HUES6 (cell line): ENCODE data around the gene ZNF408.
A peak's percentile ranks its signal among the peaks of the same experiment; 100 is the strongest.
"Not testable (repeated sequence)": the region's sequence is repeated elsewhere in the genome, so short reads cannot be mapped to it uniquely, and the experiment has no call there.

Experiments used
- H3K27ac ChIP-seq: 2 replicates; pipeline ENCODE4 v1.7.0; 2013; ENCODE audit warnings: low read depth, mild to moderate bottlenecking, low read length, inconsistent platforms
- H3K27me3 ChIP-seq: 2 replicates; pipeline ENCODE4 v1.6.1; 2013; ENCODE audit warnings: low read length; ENCODE audit not compliant: control insufficient read depth, insufficient read depth
- H3K36me3 ChIP-seq: 2 replicates; pipeline ENCODE4 v1.6.1; 2013; ENCODE audit warnings: low read length; ENCODE audit not compliant: control insufficient read depth, insufficient read depth
- H3K4me1 ChIP-seq: 2 replicates; pipeline ENCODE4 v1.6.1; 2013; ENCODE audit warnings: low read length; ENCODE audit not compliant: control insufficient read depth, insufficient read depth
- H3K4me3 ChIP-seq: 2 replicates; pipeline ENCODE4 v1.5.1; 2013; ENCODE audit warnings: low read depth, low read length
- H3K9ac ChIP-seq: one replicate; pipeline ENCODE4 v1.6.1; 2013; ENCODE audit warnings: mild to moderate bottlenecking, low read length
- H3K9me3 ChIP-seq: 2 replicates; pipeline ENCODE4 v1.6.1; 2013; ENCODE audit warnings: low read depth, low read length; ENCODE audit not compliant: control insufficient read depth, insufficient read depth

Gene ZNF408

GRCh38 chr11:46667043-46667481 is 33.8 kb upstream of the ZNF408 start:
- H3K4me1 ChIP-seq = no peaks in the 10 kb centered on the region
- H3K36me3 ChIP-seq = peaks cover 82% of the 10 kb centered on the region
- no peak overlapping the region for H3K27ac ChIP-seq
- H3K4me3 ChIP-seq = no peak overlapping the region
- H3K9ac ChIP-seq = no peak overlapping the region
- H3K9me3 ChIP-seq = no peaks in the 10 kb centered on the region
- no peaks in the 10 kb centered on the region for H3K27me3 ChIP-seq

DNA sequence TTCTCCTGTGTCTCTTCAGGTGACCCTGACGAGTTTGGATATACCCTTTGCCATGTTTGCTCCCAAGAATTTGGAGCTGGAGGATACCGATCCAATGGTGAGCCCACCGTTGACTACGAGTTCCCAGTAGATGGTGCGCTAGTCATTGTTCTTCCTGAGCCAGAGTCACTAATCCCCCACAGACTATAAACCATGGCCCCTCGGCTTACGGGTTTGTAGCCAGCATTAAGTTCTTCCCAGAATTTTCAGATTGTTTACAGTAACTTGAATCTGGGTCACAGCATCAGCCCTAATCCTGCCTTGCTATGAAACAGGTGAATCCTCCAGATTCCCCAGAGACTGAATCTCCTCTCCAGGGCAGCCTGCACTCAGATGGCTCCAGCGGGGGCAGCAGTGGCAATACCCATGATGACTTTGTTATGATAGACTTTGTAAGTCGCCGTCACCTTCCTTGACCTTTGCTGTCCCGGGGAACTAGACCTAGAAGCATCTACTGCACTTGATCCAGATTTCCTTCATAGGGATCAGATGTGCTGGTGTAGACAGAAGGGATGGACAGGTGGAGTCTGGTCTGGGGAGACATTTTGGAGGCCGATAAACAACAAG is 32.2 kb upstream of the ZNF408 start:
- Histone ChIP-seq H3K9ac (no peak overlapping the region), H3K36me3 (peaks cover 84% of the 10 kb centered on the region), H3K4me1 (peaks cover 4% of the 10 kb centered on the region; the same call in 1 of the 2 replicates), H3K27ac (no peak overlapping the region), H3K9me3 (no peaks in the 10 kb centered on the region), H3K4me3 (no peak overlapping the region), H3K27me3 (no peaks in the 10 kb centered on the region)

DNA sequence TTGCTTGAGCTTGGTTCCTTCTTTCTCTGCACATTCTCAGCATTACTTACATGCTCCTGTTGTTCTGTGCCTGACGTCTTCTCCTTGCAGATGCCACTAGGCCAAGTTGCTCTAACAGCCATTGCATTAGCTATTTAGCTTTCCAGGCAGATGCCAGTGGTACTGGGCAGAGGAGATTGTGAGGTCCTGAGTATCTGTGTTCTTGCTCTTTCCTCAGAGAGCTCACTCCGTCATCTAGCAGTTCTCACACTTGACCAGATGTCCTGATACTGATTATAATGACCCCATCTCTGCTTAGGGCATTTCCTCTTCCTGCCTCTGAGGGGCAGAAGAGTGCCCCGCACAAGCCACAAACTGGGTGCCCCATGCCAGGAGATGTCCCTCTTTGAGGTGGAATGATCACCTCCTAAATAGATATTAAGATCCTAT is 31.1 kb upstream of the ZNF408 start:
- H3K27ac ChIP-seq = no peak overlapping the region
- H3K9me3 ChIP-seq = no peaks in the 10 kb centered on the region
- H3K4me1 ChIP-seq = peaks cover 15% of the 10 kb centered on the region
- peaks cover 78% of the 10 kb centered on the region for H3K36me3 ChIP-seq
- no peak overlapping the region for H3K4me3 ChIP-seq
- no peaks in the 10 kb centered on the region for H3K27me3 ChIP-seq
- no peak overlapping the region for H3K9ac ChIP-seq

DNA sequence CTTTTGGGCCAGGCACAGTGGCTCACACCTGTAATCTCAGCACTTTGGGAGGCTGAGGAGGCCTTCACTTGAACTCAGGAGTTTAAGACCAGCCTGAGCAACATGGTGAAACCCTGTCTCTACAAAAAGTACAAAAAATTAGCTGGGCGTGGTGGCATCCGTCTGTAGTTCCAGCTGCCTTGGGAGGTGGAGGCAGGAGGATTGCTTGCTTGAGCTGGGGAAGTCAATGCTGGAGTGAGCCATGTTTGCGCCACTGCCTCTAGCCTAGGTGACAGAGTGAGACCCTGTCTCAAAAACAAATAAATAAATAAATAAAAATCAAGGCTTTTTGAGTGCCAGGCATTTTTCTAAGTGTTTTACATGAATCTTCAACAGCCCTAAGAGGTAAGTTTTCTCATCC is 30.3 kb upstream of the ZNF408 start:
- not testable (repeated sequence) for H3K27ac ChIP-seq, H3K9me3 ChIP-seq, H3K27me3 ChIP-seq, H3K4me3 ChIP-seq, H3K9ac ChIP-seq
- Histone ChIP-seq H3K36me3 (peaks cover 73% of the 10 kb centered on the region), H3K4me1 (peaks cover 22% of the 10 kb centered on the region)

- Histone ChIP-seq H3K9ac (no peak overlapping the region), H3K4me3 (no peak overlapping the region), H3K36me3 (peaks cover 61% of the 10 kb centered on the region), H3K27me3 (no peaks in the 10 kb centered on the region), H3K9me3 (no peaks in the 10 kb centered on the region), H3K27ac (no peak overlapping the region), H3K4me1 (peaks cover 26% of the 10 kb centered on the region)
Observed at GRCh38 chr11:46671958-46672315, 28.9 kb upstream of the ZNF408 start.

GRCh38 chr11:46672381-46672839 is 28.4 kb upstream of the ZNF408 start:
- Histone ChIP-seq H3K27me3 (no peaks in the 10 kb centered on the region), H3K27ac (no peak overlapping the region), H3K36me3 (peaks cover 56% of the 10 kb centered on the region), H3K4me1 (peaks cover 26% of the 10 kb centered on the region), H3K9me3 (no peaks in the 10 kb centered on the region), H3K9ac (no peak overlapping the region), H3K4me3 (no peak overlapping the region)

DNA sequence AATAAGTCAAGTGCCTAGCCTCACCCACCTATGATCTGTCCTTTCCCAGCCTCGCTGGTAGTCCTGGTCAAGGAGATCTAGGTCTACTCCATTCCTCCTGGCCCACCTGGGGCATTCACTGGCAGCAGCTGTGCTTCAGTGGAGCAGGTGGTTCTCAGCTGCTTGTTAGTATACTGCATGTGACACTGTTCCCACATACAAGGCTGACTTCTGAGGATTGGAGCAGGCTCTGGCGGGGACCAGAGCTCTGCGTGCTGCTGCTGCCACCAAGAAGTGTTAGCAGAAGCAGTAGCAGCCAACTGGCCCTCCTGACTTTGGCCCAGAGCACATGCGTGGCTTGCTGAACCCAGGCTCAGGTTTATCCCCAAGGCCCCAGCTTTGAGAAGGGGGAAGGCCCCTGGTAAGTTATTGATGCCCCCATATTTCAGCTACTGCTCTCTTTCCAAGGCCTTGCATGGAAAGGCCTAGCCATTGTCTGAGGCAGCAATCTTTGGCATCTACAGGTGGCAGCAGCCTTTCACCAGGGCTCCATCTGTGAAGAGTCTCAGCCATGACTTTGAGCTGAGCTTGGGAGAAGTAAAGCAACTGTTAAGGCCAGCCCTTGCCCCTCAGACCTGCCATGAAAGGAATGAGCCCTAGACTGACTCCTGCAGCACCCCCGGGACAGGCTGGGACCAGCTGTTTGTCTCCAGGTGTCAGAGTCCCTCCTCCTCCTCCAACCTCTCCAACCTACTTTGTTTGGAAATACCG is 26.9 kb upstream of the ZNF408 start:
- no peak overlapping the region for H3K4me3 ChIP-seq
- H3K27ac ChIP-seq = peak overlapping the region; percentile 64; the same call in 1 of the 2 replicates
- H3K36me3 ChIP-seq = peaks cover 51% of the 10 kb centered on the region
- H3K9ac ChIP-seq = peak overlapping the region; percentile 43
- peaks cover 26% of the 10 kb centered on the region for H3K4me1 ChIP-seq
- H3K9me3 ChIP-seq = no peaks in the 10 kb centered on the region
- no peaks in the 10 kb centered on the region for H3K27me3 ChIP-seq

GRCh38 chr11:46674463-46675287 is 26.2 kb upstream of the ZNF408 start:
- Histone ChIP-seq H3K9ac (peak overlapping the region; percentile 43), H3K4me3 (peak overlapping the region; percentile 19; the same call in 1 of the 2 replicates), H3K27ac (peak overlapping the region; percentile 64; the same call in 1 of the 2 replicates), H3K36me3 (peaks cover 51% of the 10 kb centered on the region), H3K27me3 (no peaks in the 10 kb centered on the region), H3K4me1 (peaks cover 26% of the 10 kb centered on the region), H3K9me3 (no peaks in the 10 kb centered on the region)

GRCh38 chr11:46675288-46675851 is 25.5 kb upstream of the ZNF408 start:
- peaks cover 26% of the 10 kb centered on the region for H3K4me1 ChIP-seq
- peaks cover 53% of the 10 kb centered on the region for H3K36me3 ChIP-seq
- no peaks in the 10 kb centered on the region for H3K27me3 ChIP-seq
- peak overlapping the region; percentile 8; the same call in 1 of the 2 replicates for H3K27ac ChIP-seq
- H3K4me3 ChIP-seq = no peak overlapping the region
- no peak overlapping the region for H3K9ac ChIP-seq
- no peaks in the 10 kb centered on the region for H3K9me3 ChIP-seq

DNA sequence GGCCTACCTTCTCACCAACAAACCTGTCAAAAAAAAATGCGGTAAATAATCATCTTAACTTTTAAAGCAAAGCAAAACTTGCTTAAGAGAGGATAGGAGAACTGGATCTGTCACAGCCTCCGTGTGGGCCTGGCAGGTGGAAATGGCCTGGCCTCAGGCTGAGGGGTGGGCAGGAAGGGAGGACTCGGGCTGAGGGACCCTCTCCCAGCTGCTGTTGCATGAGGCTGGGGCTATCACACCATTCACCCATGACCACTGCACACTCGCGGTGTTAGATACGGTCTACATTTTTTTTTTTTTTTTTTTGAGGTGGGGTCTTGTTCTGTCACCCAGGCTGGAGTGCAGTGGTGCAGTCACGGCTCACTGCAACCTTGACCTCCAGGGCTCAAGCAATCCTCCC is 24.9 kb upstream of the ZNF408 start:
- Histone ChIP-seq H3K27me3 (no peaks in the 10 kb centered on the region), H3K27ac (peak overlapping the region; percentile 8; the same call in 1 of the 2 replicates), H3K4me1 (peaks cover 26% of the 10 kb centered on the region), H3K9me3 (no peaks in the 10 kb centered on the region), H3K36me3 (peaks cover 51% of the 10 kb centered on the region), H3K9ac (no peak overlapping the region), H3K4me3 (no peak overlapping the region)
